ENCODE results near the gene SRCAP.

The SRCAP gene

DNA sequence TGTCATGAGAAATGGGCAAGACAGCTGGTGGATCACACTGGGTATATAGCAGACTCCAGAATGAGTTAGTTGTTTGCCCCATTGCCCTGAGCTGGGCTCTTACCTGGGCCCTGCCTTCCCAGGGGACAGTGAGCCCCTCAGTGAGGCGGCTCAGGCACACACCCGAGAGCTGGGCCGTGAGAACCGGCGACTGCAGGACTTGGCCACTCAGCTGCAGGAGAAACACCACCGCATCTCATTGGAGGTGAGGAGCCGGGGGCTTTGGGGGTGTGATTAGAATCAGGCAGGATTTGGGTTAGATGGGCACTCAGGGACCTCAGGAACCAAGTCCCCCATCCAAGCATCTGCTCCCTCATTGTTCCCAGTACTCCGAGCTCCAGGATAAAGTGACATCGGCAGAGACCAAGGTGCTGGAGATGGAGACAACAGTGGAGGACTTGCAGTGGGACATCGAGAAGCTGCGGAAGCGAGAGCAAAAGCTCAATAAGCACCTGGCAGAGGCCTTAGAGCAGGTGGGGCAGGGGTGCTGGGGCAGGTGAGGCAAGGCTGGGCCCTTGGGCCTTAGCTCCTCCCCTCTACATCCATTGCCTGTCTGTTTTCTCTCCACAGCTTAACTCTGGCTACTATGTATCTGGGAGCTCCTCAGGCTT, 66.0 kb downstream of the SRCAP start:
- TF ChIP-seq, protein P1, sequence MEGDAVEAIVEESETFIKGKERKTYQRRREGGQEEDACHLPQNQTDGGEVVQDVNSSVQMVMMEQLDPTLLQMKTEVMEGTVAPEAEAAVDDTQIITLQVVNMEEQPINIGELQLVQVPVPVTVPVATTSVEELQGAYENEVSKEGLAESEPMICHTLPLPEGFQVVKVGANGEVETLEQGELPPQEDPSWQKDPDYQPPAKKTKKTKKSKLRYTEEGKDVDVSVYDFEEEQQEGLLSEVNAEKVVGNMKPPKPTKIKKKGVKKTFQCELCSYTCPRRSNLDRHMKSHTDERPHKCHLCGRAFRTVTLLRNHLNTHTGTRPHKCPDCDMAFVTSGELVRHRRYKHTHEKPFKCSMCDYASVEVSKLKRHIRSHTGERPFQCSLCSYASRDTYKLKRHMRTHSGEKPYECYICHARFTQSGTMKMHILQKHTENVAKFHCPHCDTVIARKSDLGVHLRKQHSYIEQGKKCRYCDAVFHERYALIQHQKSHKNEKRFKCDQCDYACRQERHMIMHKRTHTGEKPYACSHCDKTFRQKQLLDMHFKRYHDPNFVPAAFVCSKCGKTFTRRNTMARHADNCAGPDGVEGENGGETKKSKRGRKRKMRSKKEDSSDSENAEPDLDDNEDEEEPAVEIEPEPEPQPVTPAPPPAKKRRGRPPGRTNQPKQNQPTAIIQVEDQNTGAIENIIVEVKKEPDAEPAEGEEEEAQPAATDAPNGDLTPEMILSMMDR (IDR thresholded peaks at IDR 0.05; ENCODE audit: borderline replicate concordance, insufficient read depth, low read depth, low read length), result no peak

DNA sequence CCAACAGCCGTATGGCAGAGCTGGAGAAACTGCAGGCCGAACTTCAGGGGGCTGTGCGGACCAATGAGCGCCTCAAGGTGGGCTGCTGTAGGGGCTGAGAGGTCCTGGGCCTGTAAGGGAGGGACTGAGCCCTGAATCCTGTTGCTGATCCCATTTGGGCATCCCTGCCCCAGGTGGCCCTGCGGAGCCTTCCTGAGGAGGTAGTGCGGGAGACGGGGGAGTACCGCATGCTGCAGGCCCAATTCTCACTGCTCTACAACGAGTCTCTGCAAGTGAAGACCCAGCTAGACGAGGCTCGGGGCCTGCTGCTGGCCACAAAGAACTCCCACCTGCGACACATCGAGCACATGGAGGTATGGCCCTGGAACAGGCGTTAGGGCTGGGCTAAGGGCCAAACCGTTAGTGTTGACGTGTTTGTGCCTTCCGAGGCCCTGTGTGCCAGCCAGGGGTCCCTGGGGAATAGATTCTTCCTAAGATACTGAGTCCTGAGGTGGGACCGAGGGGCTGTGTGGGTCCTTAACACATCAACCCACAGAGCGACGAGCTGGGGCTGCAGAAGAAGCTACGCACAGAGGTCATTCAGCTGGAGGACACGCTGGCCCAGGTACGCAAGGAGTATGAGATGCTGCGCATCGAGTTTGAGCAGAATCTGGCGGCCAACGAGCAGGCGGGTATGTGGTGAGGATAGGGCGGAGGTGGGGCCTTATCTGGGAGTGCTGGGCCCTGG, 67.4 kb downstream of the SRCAP start:
- H3K4me3 ChIP-seq (ENCODE audit: low read depth, low read length), result no peak overlapping the region
- TF ChIP-seq, protein P1 (IDR thresholded peaks at IDR 0.05; ENCODE audit: borderline replicate concordance, insufficient read depth, low read depth, low read length), result no peak

More for the DNA sequence above, 66.0 kb downstream of the SRCAP start:
- H3K4me3 ChIP-seq (ENCODE audit: low read depth, low read length), result no peak overlapping the region

- H3K4me3 ChIP-seq (ENCODE audit: low read depth, low read length), result no peak overlapping the region
- TF ChIP-seq, protein P1 (IDR thresholded peaks at IDR 0.05; ENCODE audit: borderline replicate concordance, insufficient read depth, low read depth, low read length), result no peak
Observed at GRCh38 chr16:30766933-30767284, 67.9 kb downstream of the SRCAP start.

DNA sequence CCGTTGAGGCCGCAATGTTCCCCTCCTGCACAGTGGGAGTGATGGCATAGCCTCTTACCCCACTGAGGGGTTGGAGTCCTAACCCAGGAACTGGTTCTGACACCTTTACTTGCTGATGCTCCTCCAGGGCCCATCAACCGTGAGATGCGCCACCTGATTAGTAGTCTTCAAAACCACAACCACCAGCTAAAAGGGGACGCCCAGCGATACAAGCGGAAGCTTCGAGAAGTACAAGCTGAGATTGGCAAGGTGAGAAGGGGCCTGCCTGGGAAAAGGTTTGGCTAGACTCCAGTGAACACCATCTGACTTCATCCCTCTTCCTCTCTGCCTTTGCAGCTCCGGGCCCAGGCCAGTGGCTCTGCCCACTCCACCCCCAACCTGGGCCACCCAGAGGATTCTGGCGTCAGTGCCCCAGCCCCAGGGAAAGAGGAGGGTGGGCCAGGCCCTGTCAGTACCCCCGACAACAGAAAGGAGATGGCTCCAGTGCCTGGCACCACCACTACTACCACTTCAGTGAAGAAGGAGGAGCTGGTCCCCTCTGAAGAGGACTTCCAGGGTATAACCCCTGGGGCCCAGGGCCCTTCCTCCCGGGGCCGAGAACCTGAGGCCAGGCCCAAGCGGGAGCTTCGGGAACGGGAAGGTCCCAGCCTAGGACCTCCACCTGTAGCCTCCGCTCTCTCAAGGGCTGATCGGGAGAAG, 68.9 kb downstream of the SRCAP start:
- TF ChIP-seq, protein P1 (IDR thresholded peaks at IDR 0.05; ENCODE audit: borderline replicate concordance, insufficient read depth, low read depth, low read length), result no peak
- H3K4me3 ChIP-seq (ENCODE audit: low read depth, low read length), result no peak overlapping the region

DNA sequence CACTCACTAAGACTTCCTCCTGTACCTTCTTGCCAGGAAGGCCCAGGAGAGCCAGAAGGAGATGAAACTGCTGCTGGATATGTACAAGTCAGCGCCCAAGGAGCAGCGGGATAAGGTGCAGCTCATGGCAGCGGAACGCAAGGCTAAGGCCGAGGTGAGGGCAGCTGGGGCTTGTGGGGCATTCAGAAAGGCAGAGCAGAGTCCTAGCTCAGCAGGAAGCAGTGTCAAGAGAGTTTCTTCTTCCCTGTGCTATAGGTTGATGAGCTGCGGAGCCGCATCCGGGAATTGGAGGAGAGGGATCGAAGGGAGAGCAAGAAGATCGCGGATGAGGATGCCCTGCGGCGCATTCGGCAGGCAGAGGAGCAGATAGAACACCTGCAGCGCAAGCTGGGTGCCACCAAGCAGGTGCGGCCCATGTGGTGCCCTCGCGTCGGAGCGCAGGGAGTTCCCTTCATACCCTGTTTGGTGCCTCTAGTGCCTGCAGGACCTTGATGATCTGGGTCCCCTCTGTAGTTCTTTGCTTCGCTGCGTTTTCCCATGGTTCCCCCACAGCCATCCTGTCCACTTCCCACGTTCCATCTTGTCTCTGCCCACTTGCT, 69.7 kb downstream of the SRCAP start:
- TF ChIP-seq, protein P1 (IDR thresholded peaks at IDR 0.05; ENCODE audit: borderline replicate concordance, insufficient read depth, low read depth, low read length), result no peak
- H3K4me3 ChIP-seq (ENCODE audit: low read depth, low read length), result no peak overlapping the region

DNA sequence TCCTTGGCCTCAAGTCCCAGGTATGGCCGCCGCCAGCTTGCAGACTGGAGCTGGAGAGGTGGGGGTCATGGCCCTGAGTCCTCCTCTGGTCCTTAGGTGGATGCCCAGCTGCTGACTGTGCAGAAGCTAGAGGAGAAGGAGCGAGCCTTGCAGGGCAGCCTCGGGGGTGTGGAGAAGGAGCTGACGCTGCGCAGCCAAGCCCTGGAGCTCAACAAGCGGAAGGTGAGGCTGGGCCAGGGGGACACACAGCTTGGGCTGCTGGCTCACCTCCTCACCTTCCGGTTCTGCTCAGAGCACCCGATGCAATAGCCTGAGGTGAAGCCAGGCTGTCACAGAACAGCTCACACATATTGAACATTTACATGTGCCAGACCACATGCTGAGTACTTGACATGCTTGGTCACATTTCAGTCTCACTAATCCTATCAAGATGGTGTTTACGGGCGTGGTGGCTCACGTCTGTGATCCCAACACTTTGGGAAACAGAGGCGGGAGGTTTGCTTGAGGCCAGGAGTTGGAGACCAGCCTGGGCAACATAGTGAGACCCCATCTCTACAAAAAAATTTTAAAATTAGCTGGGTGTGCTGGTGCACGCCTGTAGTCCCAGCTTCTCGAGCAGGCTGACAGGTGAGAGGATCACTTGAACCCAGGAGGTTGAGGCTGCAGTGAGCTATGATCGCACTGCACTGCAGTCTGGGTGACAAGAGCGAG, 70.6 kb downstream of the SRCAP start:
- no peak overlapping the region for H3K4me3 ChIP-seq (ENCODE audit: low read depth, low read length)
- TF ChIP-seq, protein P1 (IDR thresholded peaks at IDR 0.05; ENCODE audit: borderline replicate concordance, insufficient read depth, low read depth, low read length), result no peak
